Measurements from ENCODE around the gene CWH43.

DNA sequence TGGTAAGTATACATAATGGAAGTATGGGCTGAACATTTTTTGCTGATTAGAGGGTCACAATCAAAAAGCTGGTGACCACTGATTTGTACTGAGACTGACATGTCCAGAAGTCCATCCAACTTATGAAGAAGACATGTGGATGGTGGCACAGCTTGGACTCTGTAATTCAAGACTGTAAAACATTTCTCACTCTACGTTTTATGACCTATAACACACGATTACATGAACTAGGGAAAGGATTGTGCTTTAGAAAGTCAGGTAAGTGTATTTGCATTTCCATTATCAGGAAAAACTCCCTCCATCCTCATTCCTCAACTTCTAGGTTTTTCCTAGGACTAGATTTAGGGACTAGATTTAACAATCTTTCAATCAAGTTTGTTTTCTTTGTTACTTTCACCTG lies 49.0 kb upstream of the CWH43 start:
- TF ChIP-seq BRD4 (IDR thresholded peaks at IDR 0.05) = no peak
- no peak for TF ChIP-seq JUND (IDR thresholded peaks at IDR 0.05; ENCODE audit: borderline replicate concordance, low read depth, low read length)
- TF ChIP-seq JUND (tag; IDR thresholded peaks at IDR 0.05; ENCODE audit: borderline replicate concordance, low read depth, low read length) = no peak
- TF ChIP-seq RUNX1 (IDR thresholded peaks at IDR 0.05; ENCODE audit: low read depth) = no peak
- no peak for TF ChIP-seq HIVEP1 (CRISPR knock-in tag; IDR thresholded peaks at IDR 0.05)
- TF ChIP-seq GATA2 (CRISPR knock-in tag; IDR thresholded peaks at IDR 0.05) = no peak
- TF ChIP-seq CAMTA2 (CRISPR knock-in tag; conservative IDR thresholded peaks at IDR 0.05) = no peak
- no peak for TF ChIP-seq EP300 (IDR thresholded peaks at IDR 0.05; ENCODE audit: low read length)
